Activated naive CD8-positive, alpha-beta T cell treated with anti-CD3 and anti-CD28 coated beads for 36 hours (primary cell): ENCODE measurements around the gene PPM1G. TPM values are rescaled to one million over a fixed set of nuclear protein-coding genes. Genes with fewer than 3 reads are reported as not detected.
"Not testable (repeated sequence)": the region's sequence is repeated elsewhere in the genome, so short reads cannot be mapped to it uniquely, and the experiment has no call there.

Experiments
- DNase-seq: peaks from one replicate; pipeline ENCODE4 v3.0.0; 2021
- H3K27ac Mint-ChIP-seq: one replicate; pipeline ENCODE4 v1.8.0; 2022; ENCODE audit warnings: mild to moderate bottlenecking, moderate library complexity, mixed read lengths
- H3K27me3 Mint-ChIP-seq: one replicate; pipeline ENCODE4 v1.8.0; 2022; ENCODE audit warnings: mild to moderate bottlenecking, mixed read lengths
- H3K36me3 Mint-ChIP-seq: one replicate; pipeline ENCODE4 v1.8.0; 2021; ENCODE audit warnings: mild to moderate bottlenecking, mixed read lengths
- H3K4me1 Mint-ChIP-seq: one replicate; pipeline ENCODE4 v1.8.0; 2021; ENCODE audit warnings: mixed read lengths
- H3K4me3 Mint-ChIP-seq: one replicate; pipeline ENCODE4 v1.8.0; 2022; ENCODE audit warnings: mild to moderate bottlenecking, moderate library complexity, mixed read lengths
- H3K9me3 Mint-ChIP-seq: one replicate; pipeline ENCODE4 v1.8.0; 2022; ENCODE audit warnings: mixed read lengths
- total RNA-seq, 2 experiments: library from RNA; stranded (reverse); gene quantifications; one replicate each; pipeline ENCODE4 v1.2.3, GENCODE V29; 2021

Gene PPM1G
- total RNA-seq, 2 experiments from 2014 or later = 172 to 176 TPM

- peaks cover 10% of the 10 kb centered on the region for H3K36me3 Mint-ChIP-seq
- DNase-seq = peak; percentile 96
- H3K27ac Mint-ChIP-seq = peak within 1 kb of the TSS; percentile 98
- H3K4me1 Mint-ChIP-seq = peaks cover 30% of the 10 kb centered on the region
- peak within 1 kb of the TSS; percentile 98 for H3K4me3 Mint-ChIP-seq
- H3K27me3 Mint-ChIP-seq = no peaks in the 10 kb centered on the region
- H3K9me3 Mint-ChIP-seq = no peaks in the 10 kb centered on the region
Measured at GRCh38 chr2:27428213-27428977, 19.0 kb upstream of the PPM1G start, which contains the start of gene NRBP1. Gene NRBP1 (plus strand): TSS chr2:27428631. CDS start chr2:27433274, 4,643 bp downstream.

- Mint-ChIP-seq H3K4me1 (peaks cover 28% of the 10 kb centered on the region), H3K9me3 (no peaks in the 10 kb centered on the region), H3K27ac (peak overlapping the region; percentile 98), H3K36me3 (peaks cover 7% of the 10 kb centered on the region), H3K4me3 (peak overlapping the region; percentile 98), H3K27me3 (no peaks in the 10 kb centered on the region)
- no peak for DNase-seq
Measured at GRCh38 chr2:27427863-27428212, 18.4 kb upstream of the PPM1G start.

- not testable (repeated sequence) for H3K9me3 Mint-ChIP-seq, H3K36me3 Mint-ChIP-seq, DNase-seq, H3K27me3 Mint-ChIP-seq, H3K4me3 Mint-ChIP-seq, H3K27ac Mint-ChIP-seq
- peaks cover 16% of the 10 kb centered on the region for H3K4me1 Mint-ChIP-seq
Measured at GRCh38 chr2:27425039-27425438, 15.6 kb upstream of the PPM1G start.

GRCh38 chr2:27422958-27423357 lies 13.6 kb upstream of the PPM1G start:
- no peaks in the 10 kb centered on the region for H3K36me3 Mint-ChIP-seq
- H3K4me3 Mint-ChIP-seq = no peak overlapping the region
- H3K4me1 Mint-ChIP-seq = peaks cover 8% of the 10 kb centered on the region
- H3K27ac Mint-ChIP-seq = no peak overlapping the region
- H3K27me3 Mint-ChIP-seq = no peaks in the 10 kb centered on the region
- H3K9me3 Mint-ChIP-seq = no peaks in the 10 kb centered on the region
- DNase-seq = no peak

GRCh38 chr2:27421660-27422250 lies 12.4 kb upstream of the PPM1G start:
- no peak overlapping the region for H3K27ac Mint-ChIP-seq
- H3K27me3 Mint-ChIP-seq = no peaks in the 10 kb centered on the region
- no peaks in the 10 kb centered on the region for H3K9me3 Mint-ChIP-seq
- no peak overlapping the region for H3K4me3 Mint-ChIP-seq
- H3K4me1 Mint-ChIP-seq = no peaks in the 10 kb centered on the region
- no peaks in the 10 kb centered on the region for H3K36me3 Mint-ChIP-seq
- DNase-seq = no peak

- H3K4me1 Mint-ChIP-seq = no peaks in the 10 kb centered on the region
- no peak overlapping the region for H3K4me3 Mint-ChIP-seq
- no peaks in the 10 kb centered on the region for H3K9me3 Mint-ChIP-seq
- no peaks in the 10 kb centered on the region for H3K27me3 Mint-ChIP-seq
- DNase-seq = no peak
- H3K36me3 Mint-ChIP-seq = no peaks in the 10 kb centered on the region
- no peak overlapping the region for H3K27ac Mint-ChIP-seq
Measured at GRCh38 chr2:27420996-27421395, 11.6 kb upstream of the PPM1G start.

GRCh38 chr2:27416151-27416550 lies 6.8 kb upstream of the PPM1G start:
- no peaks in the 10 kb centered on the region for H3K4me1 Mint-ChIP-seq
- no peaks in the 10 kb centered on the region for H3K36me3 Mint-ChIP-seq
- H3K27me3 Mint-ChIP-seq = peaks cover 4% of the 10 kb centered on the region
- H3K27ac Mint-ChIP-seq = no peak overlapping the region
- H3K4me3 Mint-ChIP-seq = no peak overlapping the region
- peaks cover 2% of the 10 kb centered on the region for H3K9me3 Mint-ChIP-seq
- no peak for DNase-seq

- H3K27me3 Mint-ChIP-seq = peaks cover 4% of the 10 kb centered on the region
Measured at GRCh38 chr2:27412419-27413152, 3.2 kb upstream of the PPM1G start.

GRCh38 chr2:27408601-27409320 lies 630 bp downstream of the PPM1G start:
- H3K4me3 Mint-ChIP-seq = peak overlapping the region; percentile 94
- H3K36me3 Mint-ChIP-seq = peaks cover 26% of the 10 kb centered on the region
- peak; percentile 44 for DNase-seq
- peak overlapping the region; percentile 79 for H3K27ac Mint-ChIP-seq
- peaks cover 2% of the 10 kb centered on the region for H3K9me3 Mint-ChIP-seq
- peaks cover 25% of the 10 kb centered on the region for H3K4me1 Mint-ChIP-seq
- H3K27me3 Mint-ChIP-seq = peaks cover 4% of the 10 kb centered on the region

More at GRCh38 chr2:27412419-27413152, 3.2 kb upstream of the PPM1G start:
- H3K4me1 Mint-ChIP-seq = peaks cover 12% of the 10 kb centered on the region
- peaks cover 2% of the 10 kb centered on the region for H3K9me3 Mint-ChIP-seq
- H3K4me3 Mint-ChIP-seq = no peak overlapping the region
- DNase-seq = no peak
- no peak overlapping the region for H3K27ac Mint-ChIP-seq
- peaks cover 11% of the 10 kb centered on the region for H3K36me3 Mint-ChIP-seq

GRCh38 chr2:27407798-27408491 lies 1.4 kb downstream of the PPM1G start:
- Mint-ChIP-seq H3K36me3 (peaks cover 29% of the 10 kb centered on the region), H3K4me3 (peak overlapping the region; percentile 94), H3K9me3 (peaks cover 2% of the 10 kb centered on the region), H3K27me3 (peaks cover 4% of the 10 kb centered on the region), H3K27ac (peak overlapping the region; percentile 79), H3K4me1 (peaks cover 28% of the 10 kb centered on the region)
- no peak for DNase-seq

- no peaks in the 10 kb centered on the region for H3K27me3 Mint-ChIP-seq
- no peak overlapping the region for H3K27ac Mint-ChIP-seq
Measured at GRCh38 chr2:27400348-27401135, 8.8 kb downstream of the PPM1G start.

GRCh38 chr2:27398962-27399361 lies 10.4 kb downstream of the PPM1G start:
- Mint-ChIP-seq H3K27ac (no peak overlapping the region), H3K4me1 (peaks cover 22% of the 10 kb centered on the region), H3K9me3 (no peaks in the 10 kb centered on the region), H3K4me3 (no peak overlapping the region), H3K27me3 (no peaks in the 10 kb centered on the region), H3K36me3 (peaks cover 41% of the 10 kb centered on the region)
- DNase-seq = no peak

More at GRCh38 chr2:27400348-27401135, 8.8 kb downstream of the PPM1G start:
- Mint-ChIP-seq H3K4me3 (no peak overlapping the region), H3K4me1 (peaks cover 25% of the 10 kb centered on the region), H3K36me3 (peaks cover 41% of the 10 kb centered on the region), H3K9me3 (no peaks in the 10 kb centered on the region)
- no peak for DNase-seq

GRCh38 chr2:27393225-27393624 lies 16.2 kb downstream of the PPM1G start:
- peaks cover 22% of the 10 kb centered on the region for H3K4me1 Mint-ChIP-seq
- no peaks in the 10 kb centered on the region for H3K9me3 Mint-ChIP-seq
- H3K4me3 Mint-ChIP-seq = no peak overlapping the region
- peaks cover 27% of the 10 kb centered on the region for H3K36me3 Mint-ChIP-seq
- no peak for DNase-seq
- no peak overlapping the region for H3K27ac Mint-ChIP-seq
- no peaks in the 10 kb centered on the region for H3K27me3 Mint-ChIP-seq
